T-helper 22 cell (primary cell): ENCODE results near the gene SPRYD3.
"Not testable (repeated sequence)": the region's sequence is repeated elsewhere in the genome, so short reads cannot be mapped to it uniquely, and the experiment has no call there.

ENCODE experiments used
- DNase-seq: peaks from one replicate; pipeline ENCODE4 v3.0.0-alpha.2; 2020; ENCODE audit warnings: low read depth

The SPRYD3 gene

GRCh38 chr12:53079226-53080117 lies at the start of gene SPRYD3:
TSS of gene SPRYD3 (minus strand) at chr12:53079390. CDS start at chr12:53079333, 57 bp downstream.
- peak; percentile 95 for DNase-seq

- no peak for DNase-seq
Observed at GRCh38 chr12:53127169-53127568, 48.0 kb upstream of the SPRYD3 start.

- DNase-seq = no peak
Observed at GRCh38 chr12:53124352-53124723, 45.1 kb upstream of the SPRYD3 start.

- DNase-seq = no peak
Observed at GRCh38 chr12:53123578-53124351, 44.6 kb upstream of the SPRYD3 start.

GRCh38 chr12:53122961-53123468 lies 43.8 kb upstream of the SPRYD3 start:
- no peak for DNase-seq

GRCh38 chr12:53120685-53121525 lies 41.7 kb upstream of the SPRYD3 start:
- DNase-seq = no peak

GRCh38 chr12:53118751-53119300 lies 39.6 kb upstream of the SPRYD3 start:
- DNase-seq = no peak

- DNase-seq = no peak
Observed at GRCh38 chr12:53115891-53116648, 36.9 kb upstream of the SPRYD3 start.

GRCh38 chr12:53115112-53115890 lies 36.1 kb upstream of the SPRYD3 start:
- DNase-seq = no peak

- DNase-seq = no peak
Observed at GRCh38 chr12:53113951-53114350, 34.8 kb upstream of the SPRYD3 start.

- DNase-seq = no peak
Observed at GRCh38 chr12:53113136-53113705, 34.0 kb upstream of the SPRYD3 start.

GRCh38 chr12:53112431-53112830 lies 33.2 kb upstream of the SPRYD3 start:
- not testable (repeated sequence) for DNase-seq

- DNase-seq = no peak
Observed at GRCh38 chr12:53107122-53107521, 27.9 kb upstream of the SPRYD3 start.

- DNase-seq = no peak
Observed at GRCh38 chr12:53105712-53106439, 26.7 kb upstream of the SPRYD3 start.

GRCh38 chr12:53105256-53105655 lies 26.1 kb upstream of the SPRYD3 start:
- DNase-seq = no peak

GRCh38 chr12:53103860-53104305 lies 24.7 kb upstream of the SPRYD3 start:
- DNase-seq = no peak

GRCh38 chr12:53102883-53103807 lies 24.0 kb upstream of the SPRYD3 start, which contains the start of gene SOAT2:
TSS of gene SOAT2 (plus strand) at chr12:53103486. CDS start at chr12:53103578, 92 bp downstream.
- no peak for DNase-seq
